HFFc6 (cell line): Measurements from ENCODE around the gene TSC2. TPM values are rescaled to one million over a fixed set of nuclear protein-coding genes. Genes with fewer than 3 reads are reported as not detected.
"Not testable (repeated sequence)": the region's sequence is repeated elsewhere in the genome, so short reads cannot be mapped to it uniquely, and the experiment has no call there.

ENCODE experiments used
- DNase-seq: peaks from one replicate; pipeline ENCODE4 v3.0.0-alpha.2; 2018
- H3K27ac Mint-ChIP-seq: 2 replicates; pipeline ENCODE4 v1.8.0; 2020; ENCODE audit warnings: mild to moderate bottlenecking, mixed read lengths
- H3K27me3 Mint-ChIP-seq: 2 replicates; pipeline ENCODE4 v1.8.0; 2021; ENCODE audit warnings: mild to moderate bottlenecking, moderate library complexity, mixed read lengths; ENCODE audit not compliant: insufficient read depth
- H3K36me3 Mint-ChIP-seq: 2 replicates; pipeline ENCODE4 v1.8.0; 2021; ENCODE audit warnings: low read depth, mixed read lengths
- H3K4me1 Mint-ChIP-seq: 2 replicates; pipeline ENCODE4 v1.8.0; 2020; ENCODE audit warnings: low read depth, mixed read lengths
- H3K4me3 Mint-ChIP-seq: 2 replicates; pipeline ENCODE4 v1.8.0; 2020; ENCODE audit warnings: mild to moderate bottlenecking, moderate library complexity, mixed read lengths
- H3K9me3 Mint-ChIP-seq: 2 replicates; pipeline ENCODE4 v1.8.0; 2020; ENCODE audit warnings: mild to moderate bottlenecking, mixed read lengths
- CTCF ChIP-seq: fragments of 200-600 bp; sonication (generic); IDR thresholded peaks from 2 replicates; pipeline ENCODE4 v1.5.0; 2021; ENCODE audit warnings: antibody characterized with exemption, mild to moderate bottlenecking
- total RNA-seq, 6 experiments: library from RNA; stranded (reverse); fragmentation: NEBNext Ultra II Directional; extraction: Animal tissue kit (Norgen Biotek cat#: 25700); gene quantifications; 2 replicates in 1 of 6; 3 replicates in 5 of 6; pipeline ENCODE4 v1.2.3, GENCODE V29; 2021

Gene TSC2
- total RNA-seq, 6 experiments from 2014 or later = 72.0 to 88.3 (median 83.2) TPM

- H3K36me3 Mint-ChIP-seq = peaks cover 20% of the 10 kb centered on the region
- no peak for DNase-seq
- peaks cover 12% of the 10 kb centered on the region for H3K4me1 Mint-ChIP-seq
- H3K4me3 Mint-ChIP-seq = no peak overlapping the region
- no peak for TF ChIP-seq CTCF
- H3K27me3 Mint-ChIP-seq = peaks cover 4% of the 10 kb centered on the region
- no peak overlapping the region for H3K27ac Mint-ChIP-seq
- H3K9me3 Mint-ChIP-seq = no peaks in the 10 kb centered on the region
Measured at GRCh38 chr16:2096853-2097595, 49.2 kb downstream of the TSC2 start.

GRCh38 chr16:2097689-2098088 is 49.9 kb downstream of the TSC2 start:
- H3K27ac Mint-ChIP-seq, DNase-seq, H3K27me3 Mint-ChIP-seq, H3K9me3 Mint-ChIP-seq, H3K4me3 Mint-ChIP-seq: not testable (repeated sequence)
- Mint-ChIP-seq H3K36me3 (peaks cover 20% of the 10 kb centered on the region), H3K4me1 (peaks cover 12% of the 10 kb centered on the region)

GRCh38 chr16:2101581-2101980 is 53.8 kb downstream of the TSC2 start:
- not testable (repeated sequence) for DNase-seq, H3K4me1 Mint-ChIP-seq, H3K9me3 Mint-ChIP-seq, H3K27me3 Mint-ChIP-seq, H3K27ac Mint-ChIP-seq, H3K4me3 Mint-ChIP-seq, H3K36me3 Mint-ChIP-seq

GRCh38 chr16:2102471-2102870 is 54.7 kb downstream of the TSC2 start:
- H3K4me3 Mint-ChIP-seq = no peak overlapping the region
- peaks cover 8% of the 10 kb centered on the region for H3K4me1 Mint-ChIP-seq
- TF ChIP-seq CTCF = no peak
- peaks cover 5% of the 10 kb centered on the region; the same call in 1 of the 2 replicates for H3K27me3 Mint-ChIP-seq
- H3K9me3 Mint-ChIP-seq = no peaks in the 10 kb centered on the region
- H3K27ac Mint-ChIP-seq = no peak overlapping the region
- peaks cover 7% of the 10 kb centered on the region for H3K36me3 Mint-ChIP-seq
- DNase-seq = no peak

GRCh38 chr16:2104464-2104863 is 56.7 kb downstream of the TSC2 start:
- Mint-ChIP-seq H3K36me3 (peaks cover 10% of the 10 kb centered on the region), H3K4me1 (peaks cover 11% of the 10 kb centered on the region)
- H3K27me3 Mint-ChIP-seq, H3K4me3 Mint-ChIP-seq, H3K9me3 Mint-ChIP-seq, H3K27ac Mint-ChIP-seq, DNase-seq: not testable (repeated sequence)

GRCh38 chr16:2105291-2105690 is 57.5 kb downstream of the TSC2 start:
- DNase-seq, H3K4me3 Mint-ChIP-seq, H3K9me3 Mint-ChIP-seq, H3K27me3 Mint-ChIP-seq, H3K27ac Mint-ChIP-seq: not testable (repeated sequence)
- peaks cover 11% of the 10 kb centered on the region for H3K4me1 Mint-ChIP-seq
- peaks cover 10% of the 10 kb centered on the region for H3K36me3 Mint-ChIP-seq

- H3K36me3 Mint-ChIP-seq = peaks cover 10% of the 10 kb centered on the region
- H3K4me1 Mint-ChIP-seq = peaks cover 11% of the 10 kb centered on the region
- H3K4me3 Mint-ChIP-seq, H3K27ac Mint-ChIP-seq, H3K27me3 Mint-ChIP-seq, H3K9me3 Mint-ChIP-seq, DNase-seq: not testable (repeated sequence)
Measured at GRCh38 chr16:2105769-2106168, 58.0 kb downstream of the TSC2 start.

GRCh38 chr16:2106211-2106610 is 58.4 kb downstream of the TSC2 start:
- not testable (repeated sequence) for H3K4me3 Mint-ChIP-seq, H3K27ac Mint-ChIP-seq, DNase-seq, H3K9me3 Mint-ChIP-seq, H3K27me3 Mint-ChIP-seq
- peaks cover 11% of the 10 kb centered on the region for H3K4me1 Mint-ChIP-seq
- H3K36me3 Mint-ChIP-seq = peaks cover 10% of the 10 kb centered on the region

- H3K27me3 Mint-ChIP-seq, H3K4me3 Mint-ChIP-seq, H3K36me3 Mint-ChIP-seq, H3K9me3 Mint-ChIP-seq: not testable (repeated sequence)
- H3K27ac Mint-ChIP-seq = peak overlapping the region; percentile 95
- peaks cover 11% of the 10 kb centered on the region for H3K4me1 Mint-ChIP-seq
- DNase-seq = peak; percentile 75
Measured at GRCh38 chr16:2107121-2107790, 59.5 kb downstream of the TSC2 start.

GRCh38 chr16:2107791-2108125 is 60.0 kb downstream of the TSC2 start:
- H3K4me3 Mint-ChIP-seq, H3K9me3 Mint-ChIP-seq, H3K27me3 Mint-ChIP-seq, DNase-seq, H3K36me3 Mint-ChIP-seq: not testable (repeated sequence)
- peak overlapping the region; percentile 95 for H3K27ac Mint-ChIP-seq
- H3K4me1 Mint-ChIP-seq = peaks cover 11% of the 10 kb centered on the region

GRCh38 chr16:2108446-2109270 is 60.9 kb downstream of the TSC2 start:
- H3K27me3 Mint-ChIP-seq, H3K27ac Mint-ChIP-seq, DNase-seq, H3K9me3 Mint-ChIP-seq, H3K36me3 Mint-ChIP-seq, H3K4me3 Mint-ChIP-seq: not testable (repeated sequence)
- H3K4me1 Mint-ChIP-seq = peaks cover 11% of the 10 kb centered on the region

GRCh38 chr16:2109271-2109580 is 61.4 kb downstream of the TSC2 start:
- not testable (repeated sequence) for H3K27me3 Mint-ChIP-seq, H3K36me3 Mint-ChIP-seq, H3K4me3 Mint-ChIP-seq, H3K9me3 Mint-ChIP-seq, H3K27ac Mint-ChIP-seq, DNase-seq
- peaks cover 11% of the 10 kb centered on the region for H3K4me1 Mint-ChIP-seq
